Heart right ventricle (tissue), 16 donors: ENCODE results near the gene EDIL3. TPM values are rescaled to one million over a fixed set of nuclear protein-coding genes. Genes with fewer than 3 reads are reported as not detected.

Source experiments
- ATAC-seq, 8 donors: fragments of 200-7000 bp; cut with Tn5 transposase; one replicate each; pipeline ENCODE4 v1.9.1; 2020; ENCODE audit warnings: mild to moderate bottlenecking in 8 of 8, moderate library complexity in 8 of 8, moderate number of reproducible peaks in 1 of 8
- DNase-seq, 2 donors: peaks; one replicate each; pipeline ENCODE4 v3.0.0-alpha.2; 2020
- H3K27ac ChIP-seq, 10 donors: fragments of 200-600 bp; sonication (generic) in 2 of 10; one replicate each; pipeline versions ENCODE4 v1.5.0 to v1.8.0; 2020 to 2022; ENCODE audit warnings: mild to moderate bottlenecking in 3 of 10
- H3K27me3 ChIP-seq, 7 donors: fragments of 200-600 bp; one replicate each; pipeline ENCODE4 v1.8.0; 2021 to 2022; ENCODE audit warnings: mild to moderate bottlenecking in 2 of 7
- H3K36me3 ChIP-seq, 9 donors: fragments of 200-600 bp; sonication (generic) in 1 of 9; one replicate each; pipeline versions ENCODE4 v1.5.0 to v1.8.0; 2020 to 2022; ENCODE audit warnings: mild to moderate bottlenecking in 2 of 9
- H3K4me1 ChIP-seq, 9 donors: fragments of 200-600 bp; sonication (generic) in 1 of 9; one replicate each; pipeline versions ENCODE4 v1.5.0 to v1.8.0; 2020 to 2022; ENCODE audit warnings: mild to moderate bottlenecking in 4 of 9
- H3K4me3 ChIP-seq, 10 donors: fragments of 200-600 bp; sonication (generic) in 2 of 10; one replicate each; pipeline versions ENCODE4 v1.5.0 to v1.8.0; 2020 to 2022; ENCODE audit warnings: mild to moderate bottlenecking in 7 of 10, moderate library complexity in 2 of 10
- H3K9me3 ChIP-seq, 11 donors: fragments of 200-600 bp in 10 of 11; sonication (generic) in 2 of 11; one replicate each; pipeline versions ENCODE4 v1.5.0 to v1.8.0; 2013 to 2022; ENCODE audit warnings: mild to moderate bottlenecking in 2 of 11, control low read depth in 1 of 11, moderate library complexity in 1 of 11
- WGBS, 2 donors: extraction: QIAGEN DNeasy Blood & Tissue Kit; methylation state at CpG; one replicate each; pipeline ENCODE4 v1.1.7; 2013; ENCODE audit warnings: inconsistent platforms in 1 of 2; 5-methylcytosine and 5-hydroxymethylcytosine counted together
- intact Hi-C, 10 donors: fragments of 100-400 bp; cut with DNase I; formaldehyde crosslinking; loops; one replicate each; pipeline versions ENCODE4 v1.11.1 to v1.14.2; 2022
- polyA plus RNA-seq, 2 donors: library from polyadenylated mRNA; stranded (reverse); fragments of 200-250 nt; gene quantifications; one replicate each; pipeline ENCODE4 v1.2.3, GENCODE V29; 2013
- total RNA-seq, 10 donors: library from RNA; stranded (reverse); fragmentation: NEBNext Ultra II Directional in 3 of 10; extraction: Animal tissue kit (Norgen Biotek cat#: 25700) in 3 of 10; gene quantifications; one replicate each; pipeline versions ENCODE4 v1.2.1 to v1.2.4, GENCODE V29; 2021 to 2023
- TF ChIP-seq, protein P1 (sequence below), 9 donors: fragments of 200-600 bp; sonication (generic) in 2 of 9; IDR thresholded peaks; one replicate each; pipeline versions ENCODE4 v1.5.0 to v1.8.0; 2021 to 2022; ENCODE audit warnings: antibody characterized with exemption in 9 of 9, mild to moderate bottlenecking in 5 of 9, moderate library complexity in 1 of 9
- donor health status: Arrhythmogenic right ventricular cardiomyopathy.
- donor health status: ischemic (EF 13 %, LVEDD 7.1; RV severe dilation, severe dysfunction).
- donor health status: healthy with polysubstance abuse.
- donor health status: DM: no; HTN: yes; CAD: no.
- donor health status: DM: no; HTN: no; CAD: no.
- donor health status: ischemic (EF 25% LVEDD 6.9; RV normal size, moderate dysfunction).
- donor health status: ischemic (EF 25% LVEDD 5.7; RV mildly dilated, moderate dysfunction).
- donor health status: healthy.
- donor health status: DM: yes; HTN: yes; CAD: no.
- donor health status: Ischemic cardiomyopathy.
- donor health status: ischemic (EF 35%, LVEDD 5.7; RV mildly dilated, moderate dysfunction).
- donor health status: nonischemic (EF 11% LVEDD 7.7; RV severe dilation, severe dysfunction).
- donor health status: DM: yes; HTN: yes; CAD: no.
- donor health status: PGD.
- donor health status: ischemic (EF 29% LVEDD 5.4; RV normal size, mild dysfunction).
- donor health status: nonischemic (EF 23%, LVEDD 6.1; RV moderate dilation, normal function).

Gene EDIL3
- total and polyA plus RNA-seq, 12 donors: 1.6 to 10.0 (median 3.9) TPM

DNA sequence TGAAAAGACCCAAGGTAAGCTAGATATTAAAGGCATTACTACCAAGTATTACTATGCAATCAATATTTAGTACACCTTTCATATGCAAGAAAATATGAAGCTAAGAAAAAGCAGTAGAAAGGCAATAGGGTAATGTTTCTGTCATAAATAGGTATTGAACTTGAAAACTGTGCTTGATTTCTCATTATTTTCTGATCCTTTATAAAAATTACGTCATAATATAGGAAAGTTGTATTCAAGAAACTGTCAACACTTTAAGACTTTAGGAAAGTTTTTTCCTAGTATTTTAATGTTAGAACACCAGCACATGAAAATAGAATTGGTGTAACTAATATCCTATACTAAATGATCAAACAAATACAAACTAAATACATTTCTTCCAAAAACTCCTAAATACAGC lies 133.2 kb downstream of the EDIL3 start:
- TF ChIP-seq, protein P1, sequence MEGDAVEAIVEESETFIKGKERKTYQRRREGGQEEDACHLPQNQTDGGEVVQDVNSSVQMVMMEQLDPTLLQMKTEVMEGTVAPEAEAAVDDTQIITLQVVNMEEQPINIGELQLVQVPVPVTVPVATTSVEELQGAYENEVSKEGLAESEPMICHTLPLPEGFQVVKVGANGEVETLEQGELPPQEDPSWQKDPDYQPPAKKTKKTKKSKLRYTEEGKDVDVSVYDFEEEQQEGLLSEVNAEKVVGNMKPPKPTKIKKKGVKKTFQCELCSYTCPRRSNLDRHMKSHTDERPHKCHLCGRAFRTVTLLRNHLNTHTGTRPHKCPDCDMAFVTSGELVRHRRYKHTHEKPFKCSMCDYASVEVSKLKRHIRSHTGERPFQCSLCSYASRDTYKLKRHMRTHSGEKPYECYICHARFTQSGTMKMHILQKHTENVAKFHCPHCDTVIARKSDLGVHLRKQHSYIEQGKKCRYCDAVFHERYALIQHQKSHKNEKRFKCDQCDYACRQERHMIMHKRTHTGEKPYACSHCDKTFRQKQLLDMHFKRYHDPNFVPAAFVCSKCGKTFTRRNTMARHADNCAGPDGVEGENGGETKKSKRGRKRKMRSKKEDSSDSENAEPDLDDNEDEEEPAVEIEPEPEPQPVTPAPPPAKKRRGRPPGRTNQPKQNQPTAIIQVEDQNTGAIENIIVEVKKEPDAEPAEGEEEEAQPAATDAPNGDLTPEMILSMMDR (IDR thresholded peaks at IDR 0.05): no peak
- 84 to 92% methylated on average over 1 of the region's 1 CpG for WGBS, 2 donors
- ATAC-seq (no peak), DNase-seq (no peak)
- Histone ChIP-seq H3K9me3 (no peaks in the 10 kb centered on the region), H3K27me3 (no peaks in the 10 kb centered on the region), H3K4me3 (no peak overlapping the region), H3K27ac (no peak overlapping the region), H3K36me3 (no peaks in the 10 kb centered on the region), H3K4me1 (no peaks in the 10 kb centered on the region)
- intact Hi-C loops: loop anchor here in 1 of 10 donors (10.0 kb wide), 1 partner anchor 527 kb away; the partner anchor contains the start of gene HAPLN1

DNA sequence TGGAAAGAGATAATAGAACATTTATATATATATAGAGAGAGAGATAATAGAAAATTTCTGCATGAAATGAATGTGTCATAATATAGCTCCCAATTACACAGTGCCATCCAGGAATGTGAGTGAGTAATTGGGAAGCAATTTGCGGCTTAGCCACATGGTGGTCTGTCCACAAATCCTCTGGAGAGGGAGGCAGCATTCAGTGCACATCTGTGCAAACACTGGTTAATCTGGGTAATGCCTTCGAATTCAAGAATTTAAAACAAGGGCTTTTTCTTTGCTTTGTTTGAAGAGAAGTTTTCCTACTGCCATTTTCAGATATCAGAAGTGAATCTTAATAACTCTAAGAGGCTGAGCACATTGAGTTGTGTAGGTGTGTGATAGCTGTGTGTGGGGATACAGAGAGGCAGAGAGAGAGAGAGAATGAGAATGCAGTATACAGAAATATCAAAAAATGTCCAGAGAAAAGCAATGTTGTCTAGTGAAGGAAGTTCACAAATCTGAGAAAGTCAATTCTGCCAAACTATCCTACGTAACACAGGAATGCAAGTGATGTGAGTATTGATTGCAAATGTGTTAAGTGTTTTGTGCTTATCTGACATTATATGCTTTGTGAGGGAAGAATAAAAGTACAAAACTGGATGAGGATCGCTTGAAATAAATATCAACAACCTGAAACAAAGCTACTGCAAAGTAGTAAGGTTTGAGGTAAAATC lies 134.6 kb downstream of the EDIL3 start:
- ATAC-seq (no peak), DNase-seq (no peak)
- Histone ChIP-seq H3K27me3 (no peaks in the 10 kb centered on the region), H3K36me3 (no peaks in the 10 kb centered on the region), H3K4me1 (no peaks in the 10 kb centered on the region), H3K4me3 (no peak overlapping the region), H3K27ac (no peak overlapping the region), H3K9me3 (no peaks in the 10 kb centered on the region)
- 69 to 70% methylated on average over 4 of the region's 4 CpGs for WGBS, 2 donors
- TF ChIP-seq, protein P1 (IDR thresholded peaks at IDR 0.05): no peak
- intact Hi-C loops: loop anchor here in 1 of 10 donors (10.0 kb wide), 1 partner anchor 525 kb away; the partner anchor contains the start of gene HAPLN1

DNA sequence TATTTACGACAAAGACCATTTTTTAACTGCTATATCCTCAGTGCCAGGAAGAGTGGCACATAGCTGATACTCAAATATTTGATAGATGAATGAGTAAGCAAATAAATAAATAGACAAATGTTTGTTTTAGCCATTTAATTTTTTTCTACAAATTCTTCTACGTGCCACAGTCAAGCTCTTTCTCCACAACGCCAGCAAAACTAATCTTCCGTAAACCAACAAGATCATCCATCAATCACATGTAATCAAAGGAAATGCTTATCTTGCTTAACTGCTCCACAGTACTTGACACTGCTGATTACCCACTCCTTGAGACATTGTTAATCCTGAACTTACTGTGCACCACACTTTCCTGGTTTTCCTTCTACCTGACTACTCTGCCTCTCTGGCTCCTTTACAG lies 136.7 kb downstream of the EDIL3 start:
- H3K27ac ChIP-seq: no peak overlapping the region
- H3K27me3 ChIP-seq: no peaks in the 10 kb centered on the region
- no peak overlapping the region for H3K4me3 ChIP-seq
- WGBS, 2 donors: 69% methylated on average over 4 of the region's 4 CpGs
- TF ChIP-seq, protein P1 (IDR thresholded peaks at IDR 0.05): no peak
- H3K4me1 ChIP-seq: no peaks in the 10 kb centered on the region
- DNase-seq: no peak
- no peak for ATAC-seq
- no peaks in the 10 kb centered on the region for H3K36me3 ChIP-seq
- no peaks in the 10 kb centered on the region for H3K9me3 ChIP-seq
- intact Hi-C loops: no loop called here

DNA sequence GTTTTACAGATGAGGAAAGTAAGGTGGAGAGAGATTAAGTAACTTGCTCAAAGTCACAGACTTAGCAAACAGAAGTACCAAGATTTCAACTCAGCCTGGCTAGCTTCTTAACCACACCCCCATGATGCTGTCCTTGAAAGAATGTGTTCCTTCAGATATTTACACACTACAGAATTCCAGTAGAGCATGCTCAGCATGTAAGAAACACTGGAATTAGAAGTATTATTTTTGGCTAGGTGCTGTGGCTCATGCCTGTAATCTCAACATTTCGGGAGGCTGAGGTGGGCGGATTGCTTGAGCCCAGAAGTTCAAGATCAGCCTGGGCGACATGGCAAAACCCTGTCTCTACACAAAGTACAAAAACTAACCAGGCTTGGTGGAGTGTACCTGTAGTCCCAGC lies 142.4 kb downstream of the EDIL3 start:
- intact Hi-C loops: no loop called here
- no peaks in the 10 kb centered on the region for H3K9me3 ChIP-seq
- ATAC-seq: peak in 2 of 8 donors; percentile 19 to 39
- no peaks in the 10 kb centered on the region for H3K4me1 ChIP-seq
- DNase-seq: no peak
- H3K27me3 ChIP-seq: no peaks in the 10 kb centered on the region
- H3K4me3 ChIP-seq: no peak overlapping the region
- TF ChIP-seq, protein P1 (IDR thresholded peaks at IDR 0.05): no peak
- no peak overlapping the region for H3K27ac ChIP-seq
- H3K36me3 ChIP-seq: no peaks in the 10 kb centered on the region
- 69 to 71% methylated on average over 3 of the region's 3 CpGs for WGBS, 2 donors
